ENCODE measurements around the gene TOR1AIP2.

DNA sequence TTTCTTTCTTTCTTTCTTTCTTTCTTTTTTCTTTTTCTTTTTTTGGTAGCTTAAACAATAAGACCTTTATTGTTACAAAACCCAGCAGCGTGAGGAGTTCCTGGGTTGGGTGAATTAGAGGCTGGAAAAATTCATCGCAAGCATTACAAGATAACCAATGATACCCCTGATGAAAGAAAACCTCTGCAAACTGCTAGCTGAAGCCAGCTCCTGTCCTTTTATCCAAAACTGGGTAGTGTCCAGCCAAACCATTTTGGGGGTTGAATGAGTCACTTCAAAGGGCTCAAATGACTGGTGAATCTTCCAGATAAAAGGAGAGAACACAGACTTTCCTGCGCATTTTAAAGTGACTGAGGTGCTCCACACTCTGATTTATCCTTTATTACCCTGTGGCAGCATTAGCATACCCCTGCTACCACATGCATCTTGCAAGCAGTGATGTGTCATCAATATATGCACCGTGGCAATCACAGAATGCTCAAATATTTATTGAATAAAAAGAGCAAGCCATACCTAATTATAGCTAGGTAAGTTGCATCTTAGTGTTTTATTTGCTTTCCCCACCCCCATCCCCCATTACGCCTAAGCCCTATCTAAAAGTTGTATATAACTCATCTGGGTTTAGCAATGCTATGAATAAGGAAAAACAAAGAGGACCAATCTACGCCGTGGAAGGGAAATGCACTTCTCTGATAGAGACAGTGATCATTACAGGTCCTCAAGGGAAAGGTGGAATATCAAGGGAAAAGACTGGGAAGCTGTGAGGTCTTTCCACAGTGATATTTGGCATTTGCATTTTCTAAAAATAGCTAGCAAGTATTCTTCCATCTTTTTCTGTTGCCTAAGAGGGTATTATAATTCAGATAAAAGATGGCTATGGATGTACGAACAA is 44.6 kb upstream of the TOR1AIP2 start:
- no peak for TF ChIP-seq EZH2 (IDR thresholded peaks at IDR 0.05; ENCODE audit: borderline replicate concordance, low read length)
- TF ChIP-seq, protein P1, sequence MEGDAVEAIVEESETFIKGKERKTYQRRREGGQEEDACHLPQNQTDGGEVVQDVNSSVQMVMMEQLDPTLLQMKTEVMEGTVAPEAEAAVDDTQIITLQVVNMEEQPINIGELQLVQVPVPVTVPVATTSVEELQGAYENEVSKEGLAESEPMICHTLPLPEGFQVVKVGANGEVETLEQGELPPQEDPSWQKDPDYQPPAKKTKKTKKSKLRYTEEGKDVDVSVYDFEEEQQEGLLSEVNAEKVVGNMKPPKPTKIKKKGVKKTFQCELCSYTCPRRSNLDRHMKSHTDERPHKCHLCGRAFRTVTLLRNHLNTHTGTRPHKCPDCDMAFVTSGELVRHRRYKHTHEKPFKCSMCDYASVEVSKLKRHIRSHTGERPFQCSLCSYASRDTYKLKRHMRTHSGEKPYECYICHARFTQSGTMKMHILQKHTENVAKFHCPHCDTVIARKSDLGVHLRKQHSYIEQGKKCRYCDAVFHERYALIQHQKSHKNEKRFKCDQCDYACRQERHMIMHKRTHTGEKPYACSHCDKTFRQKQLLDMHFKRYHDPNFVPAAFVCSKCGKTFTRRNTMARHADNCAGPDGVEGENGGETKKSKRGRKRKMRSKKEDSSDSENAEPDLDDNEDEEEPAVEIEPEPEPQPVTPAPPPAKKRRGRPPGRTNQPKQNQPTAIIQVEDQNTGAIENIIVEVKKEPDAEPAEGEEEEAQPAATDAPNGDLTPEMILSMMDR (IDR thresholded peaks at IDR 0.05; ENCODE audit: low read length) = no peak

Measured in OCI-LY1 (cell line).